Measurements from ENCODE around the gene PIP4K2A.

The PIP4K2A gene

DNA sequence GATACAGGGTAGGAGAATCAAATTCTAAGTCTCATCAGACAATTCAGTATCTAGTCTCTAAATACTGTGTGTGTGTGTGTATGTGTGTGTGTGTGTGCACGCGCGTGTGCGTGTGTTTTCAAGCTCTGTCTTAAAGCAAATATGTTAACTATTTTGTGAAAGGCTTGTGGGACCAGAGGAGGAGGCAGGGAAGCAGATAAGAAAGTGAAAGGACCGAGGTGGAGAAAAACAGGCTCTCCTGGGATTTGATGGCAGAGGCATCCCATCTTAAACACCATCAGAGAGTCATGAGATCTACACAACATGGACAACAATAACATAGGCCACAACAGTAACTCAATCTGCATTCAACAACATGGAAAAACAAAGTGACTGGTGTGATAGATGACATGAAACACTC lies 67.1 kb downstream of the PIP4K2A start:
- Histone ChIP-seq H3K79me2 (ENCODE audit: insufficient read depth, low read length) (peaks cover 94% of the 10 kb centered on the region), H3K9ac (ENCODE audit: low read depth, low read length, poor library complexity, severe bottlenecking) (no peak overlapping the region), H3K27me3 (ENCODE audit: insufficient read depth, low read length, poor library complexity, severe bottlenecking) (no peaks in the 10 kb centered on the region), H3K9me3 (ENCODE audit: insufficient read depth, low read depth, low read length) (no peaks in the 10 kb centered on the region), H2AFZ (ENCODE audit: low read length) (no peak overlapping the region), H3K4me2 (ENCODE audit: low read depth, low read length, poor library complexity, severe bottlenecking) (peak overlapping the region; percentile 71), H3K9me2 (replicated peaks; ENCODE audit: low read depth, low read length) (no peaks in the 10 kb centered on the region), H3K4me1 (ENCODE audit: insufficient read depth, low read length, poor library complexity, severe bottlenecking) (peaks cover 76% of the 10 kb centered on the region), H3K4me3 (ENCODE audit: low read length, poor library complexity, severe bottlenecking) (peak overlapping the region; percentile 25), H3F3A (ENCODE audit: low read depth) (peaks cover 8% of the 10 kb centered on the region; the same call in 1 of the 2 replicates), H3K36me3 (ENCODE audit: insufficient read depth, low read length) (no peaks in the 10 kb centered on the region), H4K20me1 (ENCODE audit: insufficient read depth, low read length, poor library complexity, severe bottlenecking) (peaks cover 90% of the 10 kb centered on the region)
- no peak for TF ChIP-seq EZH2phosphoT487 (IDR thresholded peaks at IDR 0.05; ENCODE audit: borderline replicate concordance)
- TF ChIP-seq, protein P1, sequence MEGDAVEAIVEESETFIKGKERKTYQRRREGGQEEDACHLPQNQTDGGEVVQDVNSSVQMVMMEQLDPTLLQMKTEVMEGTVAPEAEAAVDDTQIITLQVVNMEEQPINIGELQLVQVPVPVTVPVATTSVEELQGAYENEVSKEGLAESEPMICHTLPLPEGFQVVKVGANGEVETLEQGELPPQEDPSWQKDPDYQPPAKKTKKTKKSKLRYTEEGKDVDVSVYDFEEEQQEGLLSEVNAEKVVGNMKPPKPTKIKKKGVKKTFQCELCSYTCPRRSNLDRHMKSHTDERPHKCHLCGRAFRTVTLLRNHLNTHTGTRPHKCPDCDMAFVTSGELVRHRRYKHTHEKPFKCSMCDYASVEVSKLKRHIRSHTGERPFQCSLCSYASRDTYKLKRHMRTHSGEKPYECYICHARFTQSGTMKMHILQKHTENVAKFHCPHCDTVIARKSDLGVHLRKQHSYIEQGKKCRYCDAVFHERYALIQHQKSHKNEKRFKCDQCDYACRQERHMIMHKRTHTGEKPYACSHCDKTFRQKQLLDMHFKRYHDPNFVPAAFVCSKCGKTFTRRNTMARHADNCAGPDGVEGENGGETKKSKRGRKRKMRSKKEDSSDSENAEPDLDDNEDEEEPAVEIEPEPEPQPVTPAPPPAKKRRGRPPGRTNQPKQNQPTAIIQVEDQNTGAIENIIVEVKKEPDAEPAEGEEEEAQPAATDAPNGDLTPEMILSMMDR (conservative IDR thresholded peaks at IDR 0.05; ENCODE audit: low read length): no peak

DNA sequence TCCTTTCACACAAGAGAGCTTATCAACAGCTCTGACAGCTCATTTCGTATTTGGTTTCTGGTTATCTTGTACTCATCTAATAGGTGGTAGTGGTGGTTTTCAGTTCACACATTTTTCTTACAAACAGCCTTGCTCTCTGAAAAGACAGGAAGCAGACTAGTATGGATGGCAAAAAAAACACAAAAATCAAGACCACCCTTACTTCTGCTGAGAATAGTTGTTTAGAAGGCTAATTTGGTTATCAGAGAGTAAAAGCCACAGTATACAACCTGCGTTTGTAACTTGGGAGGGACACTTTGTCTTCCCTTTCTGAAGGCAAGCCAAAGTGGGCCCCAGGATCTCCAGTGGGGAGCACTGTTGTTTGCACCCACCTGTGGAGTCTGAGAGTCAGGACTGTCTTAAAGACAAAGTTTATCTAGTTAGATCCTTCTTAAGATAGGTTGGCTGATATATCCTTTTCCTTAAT lies 68.0 kb downstream of the PIP4K2A start:
- no peaks in the 10 kb centered on the region for H3K9me3 ChIP-seq (ENCODE audit: insufficient read depth, low read depth, low read length)
- no peak overlapping the region for H3K9ac ChIP-seq (ENCODE audit: low read depth, low read length, poor library complexity, severe bottlenecking)
- H2AFZ ChIP-seq (ENCODE audit: low read length): no peak overlapping the region
- peaks cover 68% of the 10 kb centered on the region for H3K4me1 ChIP-seq (ENCODE audit: insufficient read depth, low read length, poor library complexity, severe bottlenecking)
- H3K27me3 ChIP-seq (ENCODE audit: insufficient read depth, low read length, poor library complexity, severe bottlenecking): no peaks in the 10 kb centered on the region
- peaks cover 82% of the 10 kb centered on the region for H4K20me1 ChIP-seq (ENCODE audit: insufficient read depth, low read length, poor library complexity, severe bottlenecking)
- no peaks in the 10 kb centered on the region for H3K9me2 ChIP-seq (replicated peaks; ENCODE audit: low read depth, low read length)
- TF ChIP-seq, protein P1 (conservative IDR thresholded peaks at IDR 0.05; ENCODE audit: low read length): 0 out of 2 replicates have a peak, but pooled peaks have one; percentile 13
- TF ChIP-seq EZH2phosphoT487 (IDR thresholded peaks at IDR 0.05; ENCODE audit: borderline replicate concordance): no peak; the same call in 1 of the 2 replicates
- peak overlapping the region; percentile 62 for H3K4me2 ChIP-seq (ENCODE audit: low read depth, low read length, poor library complexity, severe bottlenecking)
- no peaks in the 10 kb centered on the region for H3K36me3 ChIP-seq (ENCODE audit: insufficient read depth, low read length)
- H3K4me3 ChIP-seq (ENCODE audit: low read length, poor library complexity, severe bottlenecking): peak overlapping the region; percentile 25
- H3F3A ChIP-seq (ENCODE audit: low read depth): peaks cover 8% of the 10 kb centered on the region; the same call in 1 of the 2 replicates
- H3K79me2 ChIP-seq (ENCODE audit: insufficient read depth, low read length): peaks cover 94% of the 10 kb centered on the region

DNA sequence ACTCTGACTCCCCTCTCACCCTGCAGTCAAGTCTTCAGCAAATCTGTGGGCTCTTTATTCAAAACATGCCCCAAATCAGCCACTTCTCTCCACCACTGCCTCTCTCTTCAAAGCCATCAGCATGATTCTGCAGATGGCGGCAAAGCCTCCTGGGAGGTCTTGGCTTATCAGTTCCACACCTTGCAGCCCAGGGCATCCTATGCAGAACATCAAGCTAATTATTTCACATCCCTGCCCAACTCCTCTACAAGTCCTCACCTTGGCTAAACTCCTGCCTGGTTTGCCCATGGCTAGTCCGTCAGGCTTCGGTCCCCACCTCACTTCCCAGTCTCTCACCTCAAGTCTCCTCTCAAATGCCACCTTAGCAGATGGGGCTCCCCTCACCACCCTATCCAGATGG lies 70.2 kb downstream of the PIP4K2A start:
- Histone ChIP-seq H3K9ac (ENCODE audit: low read depth, low read length, poor library complexity, severe bottlenecking) (no peak overlapping the region), H3K36me3 (ENCODE audit: insufficient read depth, low read length) (no peaks in the 10 kb centered on the region), H3K9me2 (replicated peaks; ENCODE audit: low read depth, low read length) (no peaks in the 10 kb centered on the region), H3F3A (ENCODE audit: low read depth) (peaks cover 8% of the 10 kb centered on the region; the same call in 1 of the 2 replicates), H3K9me3 (ENCODE audit: insufficient read depth, low read depth, low read length) (no peaks in the 10 kb centered on the region), H3K27me3 (ENCODE audit: insufficient read depth, low read length, poor library complexity, severe bottlenecking) (no peaks in the 10 kb centered on the region), H2AFZ (ENCODE audit: low read length) (no peak overlapping the region), H3K79me2 (ENCODE audit: insufficient read depth, low read length) (peaks cover 94% of the 10 kb centered on the region), H3K4me3 (ENCODE audit: low read length, poor library complexity, severe bottlenecking) (no peak overlapping the region), H4K20me1 (ENCODE audit: insufficient read depth, low read length, poor library complexity, severe bottlenecking) (peaks cover 76% of the 10 kb centered on the region), H3K4me2 (ENCODE audit: low read depth, low read length, poor library complexity, severe bottlenecking) (no peak overlapping the region), H3K4me1 (ENCODE audit: insufficient read depth, low read length, poor library complexity, severe bottlenecking) (peaks cover 47% of the 10 kb centered on the region)
- no peak for TF ChIP-seq EZH2phosphoT487 (IDR thresholded peaks at IDR 0.05; ENCODE audit: borderline replicate concordance)
- TF ChIP-seq, protein P1 (conservative IDR thresholded peaks at IDR 0.05; ENCODE audit: low read length): no peak

Measured in Loucy (cell line).